GM21447 (cell line): ENCODE data around the gene ZDHHC21.

ENCODE experiments used
- ATAC-seq: cut with Tn5 transposase; IDR thresholded peaks from one replicate; pipeline ENCODE4 v1.9.1; 2021; ENCODE audit not compliant: unreplicated experiment

ZDHHC21 gene, protein sequence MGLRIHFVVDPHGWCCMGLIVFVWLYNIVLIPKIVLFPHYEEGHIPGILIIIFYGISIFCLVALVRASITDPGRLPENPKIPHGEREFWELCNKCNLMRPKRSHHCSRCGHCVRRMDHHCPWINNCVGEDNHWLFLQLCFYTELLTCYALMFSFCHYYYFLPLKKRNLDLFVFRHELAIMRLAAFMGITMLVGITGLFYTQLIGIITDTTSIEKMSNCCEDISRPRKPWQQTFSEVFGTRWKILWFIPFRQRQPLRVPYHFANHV

DNA sequence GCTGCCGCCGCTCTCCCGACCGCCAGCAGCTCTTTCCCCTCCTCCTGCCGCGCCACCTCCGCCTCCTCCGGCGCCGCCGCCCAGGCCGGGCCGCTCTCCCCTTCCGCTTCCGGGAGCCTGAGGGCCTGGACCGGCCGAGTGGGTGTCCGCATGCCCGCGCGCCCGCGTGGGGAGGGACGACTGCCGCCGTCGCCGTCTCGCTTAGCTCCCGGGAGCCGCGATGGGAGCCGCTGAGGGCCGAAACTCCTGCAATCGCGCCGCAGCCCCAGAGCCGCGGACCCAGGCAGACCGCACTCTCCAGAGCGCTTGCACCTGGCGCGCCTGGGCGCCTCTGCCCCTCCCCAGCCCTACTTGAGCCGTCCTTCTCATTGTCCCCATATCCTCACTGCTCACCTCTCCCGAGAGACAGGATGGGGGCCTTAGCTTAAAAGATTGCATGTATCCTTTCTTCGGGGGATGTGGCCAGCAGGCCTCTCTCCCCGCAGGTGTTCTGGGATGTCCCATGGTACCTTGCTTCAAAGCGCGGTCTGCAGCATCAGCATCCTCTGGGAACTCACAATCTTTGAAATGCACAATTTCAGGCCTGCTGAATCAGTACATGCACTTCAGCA lies at the start of gene ZDHHC21:
TSS of gene ZDHHC21 (minus strand) at position 182 of the 611 bp plus-strand sequence. CDS start 19,092 bp downstream, outside the sequence.
- peak; percentile 68 for ATAC-seq

DNA sequence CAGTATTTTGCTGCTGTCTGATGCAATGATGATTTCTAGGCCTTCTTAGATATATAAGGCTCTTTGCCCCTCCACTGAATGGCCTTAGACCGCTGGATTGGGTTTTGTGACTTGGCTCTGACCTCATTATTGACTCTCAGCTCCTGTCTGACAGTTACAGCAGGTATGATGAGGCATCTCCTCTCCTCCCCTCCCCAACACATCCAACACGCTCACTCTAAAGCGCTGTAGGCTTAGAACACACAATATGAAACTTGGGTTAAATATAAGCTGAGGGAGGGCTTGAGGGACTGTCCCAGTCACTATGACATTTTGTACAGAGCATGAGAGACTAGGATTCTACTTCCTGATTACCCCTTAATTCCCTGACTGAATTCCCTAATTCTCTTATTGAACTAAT lies 48.1 kb upstream of the ZDHHC21 start:
- peak; percentile 91 for ATAC-seq

DNA sequence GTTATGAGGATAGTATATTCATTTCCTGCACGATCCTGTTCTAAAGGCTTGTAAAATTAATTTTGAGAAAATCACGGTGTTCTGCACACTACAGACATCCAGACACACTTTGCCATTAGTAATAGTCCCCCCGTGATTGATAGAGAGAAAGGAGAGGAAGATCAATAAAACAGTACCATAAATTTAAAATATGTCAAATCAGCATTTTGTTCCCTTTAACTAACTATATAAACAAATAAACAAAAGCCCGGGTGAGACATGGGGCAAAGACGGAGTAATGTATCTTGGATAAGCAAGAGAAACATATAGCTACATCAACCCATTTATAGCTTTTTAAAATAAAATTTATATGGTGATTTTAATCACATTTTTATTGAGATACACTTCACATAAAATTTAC lies 39.9 kb upstream of the ZDHHC21 start:
- ATAC-seq = no peak

- ATAC-seq = no peak
Observed at GRCh38 chr9:14731294-14731981, 38.2 kb upstream of the ZDHHC21 start.

- ATAC-seq = no peak
Observed at GRCh38 chr9:14730461-14730898, 37.2 kb upstream of the ZDHHC21 start.

GRCh38 chr9:14723301-14723700 lies 30.1 kb upstream of the ZDHHC21 start:
- ATAC-seq = no peak

DNA sequence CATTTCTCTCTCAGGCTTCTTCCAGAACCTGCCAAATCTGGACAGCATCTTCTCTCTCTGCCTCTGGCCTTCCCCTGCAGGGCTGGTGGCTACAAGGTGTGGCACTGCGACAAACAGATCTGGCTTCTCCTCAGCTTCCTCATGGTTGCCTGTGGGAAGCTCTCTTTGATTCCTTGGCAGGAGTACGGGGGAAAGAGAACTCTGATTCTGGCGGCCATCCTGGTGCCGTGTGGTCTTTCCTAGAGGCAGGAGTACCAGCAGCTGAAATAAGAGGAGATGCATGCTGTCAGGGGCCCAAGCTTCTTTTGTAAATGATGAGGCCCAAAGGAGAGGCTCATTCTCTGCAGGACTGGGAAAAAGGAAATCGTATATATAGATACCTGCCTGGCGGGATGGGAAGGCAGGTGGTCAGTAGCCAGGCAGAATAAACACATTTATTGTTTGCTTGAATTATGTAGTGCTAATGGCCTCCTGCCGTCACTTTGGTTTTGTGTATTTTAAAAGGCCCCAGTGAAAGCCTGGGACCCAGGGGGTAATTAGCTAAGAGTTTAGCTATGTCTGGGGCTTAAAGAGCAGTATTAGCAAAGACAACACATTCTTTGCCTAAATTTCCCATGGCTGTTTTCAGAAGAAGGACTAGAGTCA lies 29.3 kb upstream of the ZDHHC21 start, which contains the start of gene CER1:
TSS of gene CER1 (minus strand) at position 343 of the 645 bp plus-strand sequence. CDS start at position 282, 61 bp downstream.
- ATAC-seq = no peak

DNA sequence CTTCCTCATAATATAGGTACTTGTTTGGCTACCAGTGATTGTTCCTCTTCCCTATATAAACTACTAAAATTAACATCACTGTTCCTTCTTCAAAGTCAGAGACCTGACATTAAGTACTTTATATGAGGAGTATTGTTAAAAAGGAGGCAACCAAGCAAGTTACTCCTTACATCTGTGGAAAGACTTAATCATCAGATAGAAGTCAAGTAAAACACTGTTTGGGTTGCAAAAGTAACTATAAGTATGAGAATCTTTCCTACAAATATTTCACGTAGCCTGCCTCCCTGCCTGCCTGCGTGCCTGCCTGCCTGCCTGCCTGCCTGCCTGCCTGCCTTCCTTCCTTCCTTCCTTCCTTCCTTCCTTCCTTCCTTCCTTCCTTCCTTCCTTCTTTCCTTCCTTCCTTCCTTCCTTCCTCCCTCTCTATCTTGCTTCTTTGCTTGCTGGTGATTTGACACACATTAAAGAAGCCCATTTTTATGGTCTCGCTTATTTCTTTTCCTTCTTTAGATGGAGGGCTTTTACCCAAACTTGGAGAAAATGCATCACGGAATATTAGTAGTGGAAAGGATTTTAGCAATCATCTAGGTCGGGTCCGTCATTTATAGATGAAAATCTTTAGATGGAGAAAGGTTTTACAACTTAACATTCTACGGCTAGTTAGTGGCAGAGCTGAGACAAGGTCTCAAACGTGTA lies 26.1 kb upstream of the ZDHHC21 start:
- no peak for ATAC-seq

GRCh38 chr9:14715102-14715501 lies 21.9 kb upstream of the ZDHHC21 start:
- ATAC-seq = no peak

GRCh38 chr9:14713187-14713767 lies 20.0 kb upstream of the ZDHHC21 start:
- no peak for ATAC-seq

DNA sequence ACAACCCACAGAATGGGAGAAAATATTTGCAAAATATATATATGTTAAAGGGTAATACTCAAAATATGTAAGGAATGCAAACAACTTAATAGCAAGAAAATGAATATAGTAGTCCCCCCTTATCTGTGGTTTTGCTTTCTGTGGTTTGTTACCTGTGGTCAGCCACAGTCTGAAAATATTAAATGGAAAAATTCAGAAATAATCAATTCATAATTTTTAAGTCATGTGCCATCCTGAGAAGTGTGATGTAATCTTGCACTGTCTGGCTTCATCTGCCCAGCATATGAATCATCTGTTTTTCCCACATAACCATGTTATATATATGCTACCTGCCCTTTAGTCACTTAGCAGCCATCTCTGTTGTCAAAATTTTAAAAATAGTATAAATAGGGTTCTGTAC lies 17.6 kb upstream of the ZDHHC21 start:
- no peak for ATAC-seq

DNA sequence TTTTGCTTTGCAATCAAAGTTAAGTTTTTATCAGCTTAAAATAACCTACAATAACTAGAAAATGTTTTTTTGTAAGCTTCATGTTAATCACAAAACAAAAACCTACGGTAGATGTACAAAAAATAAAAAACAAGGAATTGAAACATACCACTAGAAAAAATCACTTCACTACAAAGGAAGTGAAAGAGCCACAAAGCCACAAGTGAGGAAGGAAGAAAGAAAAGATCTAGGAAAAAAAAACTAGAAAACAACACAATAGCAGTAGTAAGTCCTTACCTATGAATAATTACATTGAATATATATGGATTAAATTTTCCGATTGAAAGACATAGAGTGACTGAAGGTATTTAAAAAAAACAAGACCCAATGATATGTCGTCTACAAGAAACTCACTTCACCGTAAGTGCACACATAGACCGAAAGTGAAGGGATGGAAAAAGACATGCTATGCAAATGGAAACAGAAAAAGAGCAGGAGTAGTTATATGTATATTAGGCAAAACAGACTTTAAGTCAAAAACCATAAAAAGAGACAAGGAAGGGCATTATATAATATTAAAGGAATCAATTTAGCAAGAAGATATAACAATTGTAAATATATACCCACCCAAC lies 13.4 kb upstream of the ZDHHC21 start:
- ATAC-seq = peak; percentile 73

DNA sequence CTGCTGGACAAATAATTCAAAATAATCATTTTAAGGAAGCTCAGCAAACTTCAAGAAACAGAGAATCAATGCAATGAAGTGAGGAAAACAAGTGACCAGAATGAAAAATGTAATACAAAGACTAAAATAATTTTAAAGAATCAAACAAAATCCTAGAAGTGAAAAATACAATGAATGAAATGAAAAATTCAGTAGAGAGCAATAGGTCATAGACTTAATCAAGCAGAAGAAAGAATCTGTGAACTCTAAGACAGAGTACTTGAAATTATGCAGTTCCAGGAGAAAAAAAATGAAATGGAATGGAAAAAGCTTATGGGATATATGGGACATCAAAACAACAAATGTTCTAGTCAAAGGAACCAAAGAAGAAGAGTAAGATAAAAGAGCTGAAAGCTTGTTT lies 11.8 kb upstream of the ZDHHC21 start:
- no peak for ATAC-seq

DNA sequence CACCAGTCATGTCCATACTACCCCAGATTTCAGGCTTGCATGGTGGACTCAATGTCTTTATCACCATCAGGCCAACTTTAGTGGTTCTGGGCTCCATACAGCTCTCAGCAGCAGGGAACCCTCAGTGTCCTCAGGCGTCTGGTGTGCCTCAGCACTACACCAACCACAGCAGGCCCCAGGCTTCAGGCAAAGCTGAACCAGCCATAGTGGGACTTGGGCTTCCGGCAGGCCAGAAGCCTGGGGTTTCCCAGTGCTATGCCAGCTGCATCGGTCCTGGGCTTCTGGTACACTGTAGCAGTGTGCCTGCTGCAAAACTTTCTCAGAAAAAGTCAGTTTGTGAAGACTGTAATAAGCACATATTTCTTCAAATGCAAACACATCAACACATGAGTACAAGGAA lies 11.0 kb upstream of the ZDHHC21 start:
- ATAC-seq = no peak

DNA sequence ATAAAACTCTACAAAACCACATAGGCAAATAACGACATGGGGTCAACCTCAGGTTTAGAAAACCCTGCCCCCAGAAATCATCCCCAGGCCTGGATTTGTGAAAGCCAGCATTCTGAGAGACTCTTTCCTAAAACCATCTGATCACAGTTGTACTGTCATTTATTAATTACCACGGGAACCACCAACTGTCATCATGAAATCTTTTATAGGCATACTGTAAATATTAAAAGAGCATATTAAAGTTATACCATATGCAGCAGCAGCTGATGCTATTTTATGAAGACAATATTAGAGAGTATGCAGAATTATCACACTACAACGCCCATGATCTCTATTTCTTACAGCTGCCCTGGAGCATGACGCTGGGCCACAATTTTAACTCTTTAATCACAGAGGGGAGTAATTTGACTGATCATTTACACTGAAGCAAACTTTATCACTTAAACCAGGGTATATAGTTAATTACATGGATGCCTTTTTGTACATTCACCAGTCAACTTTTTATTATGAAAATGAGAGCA lies 9.0 kb upstream of the ZDHHC21 start:
- ATAC-seq = no peak

DNA sequence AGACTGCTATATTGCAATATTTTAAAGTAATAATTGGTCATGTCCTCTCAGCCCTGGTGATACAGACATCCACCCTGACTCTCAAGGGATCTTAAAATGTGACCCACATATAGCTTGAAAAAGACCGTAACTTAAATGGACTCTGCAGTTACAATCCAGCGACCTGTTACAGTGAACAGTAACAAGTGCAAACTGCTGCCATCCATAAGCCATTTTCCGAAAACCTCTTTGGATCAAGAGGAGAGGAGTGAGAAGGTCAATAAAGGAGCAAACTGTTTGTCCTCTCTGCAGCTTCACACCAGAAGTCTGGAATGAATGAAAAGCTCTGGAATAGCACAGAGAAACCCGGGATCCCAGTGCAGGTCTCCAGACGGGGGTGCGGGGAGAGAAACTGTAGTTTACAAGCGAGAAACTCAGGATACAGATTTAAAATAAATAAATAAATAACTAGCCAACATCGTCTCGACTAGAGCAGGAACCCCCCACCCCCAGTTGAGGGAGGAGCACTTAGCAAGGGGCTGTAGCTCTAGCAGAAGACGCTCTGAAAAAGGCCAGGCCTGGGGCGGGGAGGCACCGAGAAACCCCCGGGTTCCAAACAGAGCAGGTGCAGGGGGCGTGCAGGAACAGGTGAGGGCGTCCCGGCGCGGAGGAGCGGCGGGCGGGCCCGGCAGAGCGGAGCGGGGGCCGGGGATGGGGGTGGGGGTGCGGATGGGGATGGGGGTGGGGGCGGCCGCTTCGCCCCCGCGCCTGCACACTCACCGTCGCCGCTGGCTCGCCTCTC lies 572 bp downstream of the ZDHHC21 start:
- ATAC-seq = peak; percentile 43

DNA sequence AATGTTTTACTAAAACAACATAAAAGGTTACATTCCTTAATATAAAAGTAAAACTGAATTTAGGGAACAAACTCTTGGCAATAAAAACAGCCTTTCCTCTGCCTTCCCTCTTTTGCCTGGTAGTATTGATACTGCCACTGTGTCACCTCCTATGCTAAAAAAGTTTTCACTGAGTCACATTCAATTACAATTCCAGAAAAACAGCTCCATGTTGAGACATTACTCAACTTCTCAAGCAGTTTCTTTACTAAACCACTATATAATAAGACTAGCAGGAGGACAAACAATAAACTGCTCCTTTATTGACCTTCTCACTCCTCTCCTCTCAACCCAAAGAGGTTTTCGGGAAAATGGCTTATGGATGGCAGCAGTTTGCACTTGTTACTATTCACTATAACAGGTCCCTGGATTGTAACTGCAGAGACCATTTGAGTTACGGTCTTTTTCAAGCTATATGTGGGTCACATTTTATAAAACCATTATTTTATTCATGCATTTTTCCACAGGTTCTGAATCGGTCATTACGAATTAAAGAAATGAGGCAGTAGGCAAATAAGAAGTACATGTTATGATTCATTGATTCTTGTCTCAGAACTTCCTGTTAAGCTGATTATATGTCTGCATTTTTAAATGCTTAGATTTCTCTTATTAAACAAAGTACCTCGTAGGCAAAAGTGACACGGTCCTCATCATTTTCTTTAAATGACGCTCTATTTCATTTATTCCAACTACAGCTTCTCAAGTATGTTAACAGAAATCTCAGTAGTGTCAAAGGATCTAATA lies 2.1 kb downstream of the ZDHHC21 start:
- ATAC-seq = no peak

DNA sequence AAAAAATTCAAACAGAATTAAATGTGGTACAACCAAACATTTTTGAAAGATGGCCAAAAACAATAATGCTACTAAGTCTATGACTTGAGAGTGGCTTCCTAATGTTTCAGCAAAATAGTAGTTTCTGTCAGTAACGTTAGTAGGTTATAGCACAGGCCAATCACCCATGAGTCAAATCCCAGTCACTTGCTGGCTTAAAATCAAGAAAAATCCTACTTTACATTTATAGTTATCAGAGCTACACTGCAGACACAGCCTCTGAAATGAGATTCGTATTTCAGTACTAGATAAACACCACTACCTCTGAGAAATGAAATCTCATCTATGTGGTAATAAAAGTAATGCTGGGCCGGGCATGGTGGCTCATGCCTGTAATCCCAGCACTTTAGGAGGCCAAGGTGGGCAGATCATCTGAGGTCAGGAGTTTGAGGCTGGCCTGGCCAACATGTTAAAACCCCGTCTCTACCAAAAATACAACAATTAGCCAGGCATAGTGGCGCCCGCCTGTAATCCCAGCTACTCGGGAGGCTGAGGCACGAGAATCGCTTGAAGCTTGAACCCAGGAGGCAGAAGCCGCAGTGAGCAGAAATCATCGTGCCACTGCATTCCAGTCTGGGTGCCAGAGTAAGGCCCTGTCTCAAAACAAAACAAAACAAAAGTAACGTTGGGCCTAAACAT lies 6.1 kb downstream of the ZDHHC21 start:
- ATAC-seq = no peak
